Type B pancreatic cell (in vitro differentiated cells): ENCODE results near the gene INKA2. TPM values are rescaled to one million over a fixed set of nuclear protein-coding genes. Genes with fewer than 3 reads are reported as not detected.

Source experiments
- total RNA-seq: library from RNA; stranded (reverse); gene quantifications from 2 replicates; pipeline ENCODE4 v1.2.1, GENCODE V29; 2021; ENCODE audit warnings: low replicate concordance

Gene INKA2
- total RNA-seq, 1 donor from 2014 or later, result 9.7 TPM

Other genes starting within 250 kb of the INKA2 start
- not detected in 2 replicates for gene ADORA3, start 235.8 kb downstream of the INKA2 start, total RNA-seq
- gene TMIGD3, start 235.8 kb downstream of the INKA2 start, total RNA-seq, result not detected in 2 replicates
- 42.3 and 58.0 TPM in 2 replicates for gene RAP1A, start 119.6 kb downstream of the INKA2 start, total RNA-seq
- gene DDX20, start 16.5 kb upstream of the INKA2 start, total RNA-seq, result 13.2 and 18.1 TPM in 2 replicates